Measurements from ENCODE around the gene JAK1.

GRCh38 chr1:65011983-65012382 is 45.6 kb upstream of the JAK1 start:
- TF ChIP-seq CTCF (IDR thresholded peaks at IDR 0.05; ENCODE audit: insufficient read depth, low read depth, low read length) (no peak), EZH2 (IDR thresholded peaks at IDR 0.05; ENCODE audit: insufficient read depth, low read length) (no peak)
